GM23338 (cell line): ENCODE results near the gene RIN3.

Experiments used
- CREB1 ChIP-seq: fragments of 250-450 bp; sonication (Bioruptor Pico); IDR thresholded peaks from 2 replicates; pipeline ENCODE4 v1.5.0; 2020; ENCODE audit warnings: low read depth, mild to moderate bottlenecking, moderate library complexity
- EZH2 ChIP-seq: fragments of 200-600 bp; sonication (generic); IDR thresholded peaks from one replicate; pipeline ENCODE4 v1.8.0; 2017; ENCODE audit warnings: antibody characterized with exemption, mild to moderate bottlenecking, low read depth; ENCODE audit not compliant: unreplicated experiment
- EZH2phosphoT487 ChIP-seq: fragments of 200-600 bp; sonication (generic); IDR thresholded peaks from one replicate; pipeline ENCODE4 v1.8.1; 2018; ENCODE audit warnings: antibody characterized with exemption; ENCODE audit not compliant: unreplicated experiment
- NANOG ChIP-seq: IDR thresholded peaks from 2 replicates; pipeline ENCODE4 v1.6.1; 2016; ENCODE audit warnings: antibody characterized with exemption, borderline replicate concordance
- POLR2AphosphoS5 ChIP-seq: IDR thresholded peaks from 2 replicates; pipeline ENCODE4 v1.6.1; 2016; ENCODE audit warnings: antibody characterized with exemption, low read depth
- ZNF331 ChIP-seq: fragments of 250-450 bp; sonication (Bioruptor Pico); IDR thresholded peaks from 2 replicates; pipeline ENCODE4 v1.5.0; 2020; ENCODE audit warnings: low read depth, mild to moderate bottlenecking, moderate library complexity
- TF ChIP-seq, protein P1 (sequence below), 2 experiments: fragments of 200-600 bp in 1 of 2; sonication (generic) in 1 of 2; conservative IDR thresholded peaks; 2 replicates each; pipeline versions ENCODE4 v1.5.1 to v1.6.1; 2016 to 2017; ENCODE audit warnings: antibody characterized with exemption in 2 of 2, low read depth in 2 of 2, mild to moderate bottlenecking in 2 of 2, moderate library complexity in 1 of 2
- TF ChIP-seq, protein P2 (sequence below): IDR thresholded peaks from 2 replicates; pipeline ENCODE4 v1.6.1; 2016; ENCODE audit warnings: antibody characterized with exemption
- TF ChIP-seq, protein P3 (sequence below): IDR thresholded peaks from one replicate; pipeline ENCODE4 v1.6.1; 2018; ENCODE audit warnings: antibody characterized with exemption; ENCODE audit not compliant: unreplicated experiment

DNA sequence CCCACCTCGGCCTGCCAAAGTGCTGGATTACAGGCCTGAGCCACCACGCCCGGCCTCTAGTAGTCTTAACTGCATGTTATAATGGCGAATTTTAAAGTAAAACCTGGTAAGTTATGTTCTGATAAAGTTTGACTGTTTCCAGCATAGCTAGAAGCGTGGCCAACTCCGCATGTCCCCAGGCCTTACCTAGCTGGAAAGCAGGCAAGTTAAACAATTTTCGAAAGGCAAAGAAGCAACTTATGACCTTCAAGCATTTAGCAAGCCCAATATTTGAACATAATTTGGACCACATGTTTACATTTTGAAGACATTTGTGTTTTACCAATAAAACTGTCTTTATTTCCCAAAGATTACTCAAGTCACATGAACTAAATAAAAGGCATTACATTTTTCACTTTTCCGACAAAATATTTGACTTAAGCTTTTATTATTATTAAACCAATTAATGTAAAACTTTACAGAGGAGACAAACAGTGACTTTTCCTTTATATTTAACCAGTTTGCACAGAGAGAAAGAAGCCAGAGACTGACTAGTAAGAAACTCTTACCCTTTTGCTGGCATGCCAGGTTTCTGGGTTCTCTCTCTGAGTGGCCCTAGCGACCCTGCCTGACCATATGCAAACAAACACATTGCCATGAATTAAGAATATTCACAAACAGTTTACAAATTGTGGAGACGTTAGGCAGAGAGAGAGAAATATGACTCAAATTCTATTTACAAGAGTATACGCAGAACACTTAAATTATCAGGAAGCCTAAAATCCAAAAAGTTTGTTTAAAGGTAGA lies 106.3 kb downstream of the RIN3 start:
- TF ChIP-seq, protein P1, sequence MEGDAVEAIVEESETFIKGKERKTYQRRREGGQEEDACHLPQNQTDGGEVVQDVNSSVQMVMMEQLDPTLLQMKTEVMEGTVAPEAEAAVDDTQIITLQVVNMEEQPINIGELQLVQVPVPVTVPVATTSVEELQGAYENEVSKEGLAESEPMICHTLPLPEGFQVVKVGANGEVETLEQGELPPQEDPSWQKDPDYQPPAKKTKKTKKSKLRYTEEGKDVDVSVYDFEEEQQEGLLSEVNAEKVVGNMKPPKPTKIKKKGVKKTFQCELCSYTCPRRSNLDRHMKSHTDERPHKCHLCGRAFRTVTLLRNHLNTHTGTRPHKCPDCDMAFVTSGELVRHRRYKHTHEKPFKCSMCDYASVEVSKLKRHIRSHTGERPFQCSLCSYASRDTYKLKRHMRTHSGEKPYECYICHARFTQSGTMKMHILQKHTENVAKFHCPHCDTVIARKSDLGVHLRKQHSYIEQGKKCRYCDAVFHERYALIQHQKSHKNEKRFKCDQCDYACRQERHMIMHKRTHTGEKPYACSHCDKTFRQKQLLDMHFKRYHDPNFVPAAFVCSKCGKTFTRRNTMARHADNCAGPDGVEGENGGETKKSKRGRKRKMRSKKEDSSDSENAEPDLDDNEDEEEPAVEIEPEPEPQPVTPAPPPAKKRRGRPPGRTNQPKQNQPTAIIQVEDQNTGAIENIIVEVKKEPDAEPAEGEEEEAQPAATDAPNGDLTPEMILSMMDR (conservative IDR thresholded peaks at IDR 0.05; ENCODE audit: low read depth in 2 of 2), result no peak
- TF ChIP-seq NANOG (no peak), POLR2AphosphoS5 (no peak), EZH2 (no peak), CREB1 (no peak), EZH2phosphoT487 (no peak), ZNF331 (CRISPR knock-in tag) (no peak)
- TF ChIP-seq, protein P2, sequence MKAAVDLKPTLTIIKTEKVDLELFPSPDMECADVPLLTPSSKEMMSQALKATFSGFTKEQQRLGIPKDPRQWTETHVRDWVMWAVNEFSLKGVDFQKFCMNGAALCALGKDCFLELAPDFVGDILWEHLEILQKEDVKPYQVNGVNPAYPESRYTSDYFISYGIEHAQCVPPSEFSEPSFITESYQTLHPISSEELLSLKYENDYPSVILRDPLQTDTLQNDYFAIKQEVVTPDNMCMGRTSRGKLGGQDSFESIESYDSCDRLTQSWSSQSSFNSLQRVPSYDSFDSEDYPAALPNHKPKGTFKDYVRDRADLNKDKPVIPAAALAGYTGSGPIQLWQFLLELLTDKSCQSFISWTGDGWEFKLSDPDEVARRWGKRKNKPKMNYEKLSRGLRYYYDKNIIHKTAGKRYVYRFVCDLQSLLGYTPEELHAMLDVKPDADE, result no peak
- TF ChIP-seq, protein P3, sequence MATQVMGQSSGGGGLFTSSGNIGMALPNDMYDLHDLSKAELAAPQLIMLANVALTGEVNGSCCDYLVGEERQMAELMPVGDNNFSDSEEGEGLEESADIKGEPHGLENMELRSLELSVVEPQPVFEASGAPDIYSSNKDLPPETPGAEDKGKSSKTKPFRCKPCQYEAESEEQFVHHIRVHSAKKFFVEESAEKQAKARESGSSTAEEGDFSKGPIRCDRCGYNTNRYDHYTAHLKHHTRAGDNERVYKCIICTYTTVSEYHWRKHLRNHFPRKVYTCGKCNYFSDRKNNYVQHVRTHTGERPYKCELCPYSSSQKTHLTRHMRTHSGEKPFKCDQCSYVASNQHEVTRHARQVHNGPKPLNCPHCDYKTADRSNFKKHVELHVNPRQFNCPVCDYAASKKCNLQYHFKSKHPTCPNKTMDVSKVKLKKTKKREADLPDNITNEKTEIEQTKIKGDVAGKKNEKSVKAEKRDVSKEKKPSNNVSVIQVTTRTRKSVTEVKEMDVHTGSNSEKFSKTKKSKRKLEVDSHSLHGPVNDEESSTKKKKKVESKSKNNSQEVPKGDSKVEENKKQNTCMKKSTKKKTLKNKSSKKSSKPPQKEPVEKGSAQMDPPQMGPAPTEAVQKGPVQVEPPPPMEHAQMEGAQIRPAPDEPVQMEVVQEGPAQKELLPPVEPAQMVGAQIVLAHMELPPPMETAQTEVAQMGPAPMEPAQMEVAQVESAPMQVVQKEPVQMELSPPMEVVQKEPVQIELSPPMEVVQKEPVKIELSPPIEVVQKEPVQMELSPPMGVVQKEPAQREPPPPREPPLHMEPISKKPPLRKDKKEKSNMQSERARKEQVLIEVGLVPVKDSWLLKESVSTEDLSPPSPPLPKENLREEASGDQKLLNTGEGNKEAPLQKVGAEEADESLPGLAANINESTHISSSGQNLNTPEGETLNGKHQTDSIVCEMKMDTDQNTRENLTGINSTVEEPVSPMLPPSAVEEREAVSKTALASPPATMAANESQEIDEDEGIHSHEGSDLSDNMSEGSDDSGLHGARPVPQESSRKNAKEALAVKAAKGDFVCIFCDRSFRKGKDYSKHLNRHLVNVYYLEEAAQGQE, result no peak
